Activated CD4-positive, alpha-beta T cell treated with anti-CD3 and anti-CD28 coated beads, Interleukin-2, amount 10 ng/mL, durations not matched to agents 24 days and 14 days (primary cell): ENCODE data around the gene IL6. TPM values are rescaled to one million over a fixed set of nuclear protein-coding genes. Genes with fewer than 3 reads are reported as not detected.
"Not testable (repeated sequence)": the region's sequence is repeated elsewhere in the genome, so short reads cannot be mapped to it uniquely, and the experiment has no call there.

Experiments used
- DNase-seq: peaks from one replicate; pipeline ENCODE4 v3.0.0; 2022
- H3K27ac Mint-ChIP-seq: one replicate; pipeline ENCODE4 v1.8.0; 2022; ENCODE audit warnings: mild to moderate bottlenecking, mixed read lengths
- H3K27me3 Mint-ChIP-seq: one replicate; pipeline ENCODE4 v1.8.0; 2022; ENCODE audit warnings: mixed read lengths
- H3K36me3 Mint-ChIP-seq: one replicate; pipeline ENCODE4 v1.8.0; 2022; ENCODE audit warnings: low read depth, mild to moderate bottlenecking, mixed read lengths
- H3K4me1 Mint-ChIP-seq: one replicate; pipeline ENCODE4 v1.8.0; 2021; ENCODE audit warnings: mixed read lengths
- H3K4me3 Mint-ChIP-seq: one replicate; pipeline ENCODE4 v1.8.0; 2022; ENCODE audit warnings: mild to moderate bottlenecking, moderate library complexity, mixed read lengths
- H3K9me3 Mint-ChIP-seq: one replicate; pipeline ENCODE4 v1.8.0; 2021; ENCODE audit warnings: mixed read lengths
- intact Hi-C: fragments of 100-400 bp; cut with micrococcal nuclease; formaldehyde crosslinking; loops from one replicate; pipeline ENCODE4 v1.15.1; 2023
- total RNA-seq: library from RNA; stranded (reverse); gene quantifications from 2 replicates; pipeline ENCODE4 v1.2.3, GENCODE V29; 2022

Gene IL6
- total RNA-seq, 1 donor from 2014 or later, result 0.35 TPM

DNA sequence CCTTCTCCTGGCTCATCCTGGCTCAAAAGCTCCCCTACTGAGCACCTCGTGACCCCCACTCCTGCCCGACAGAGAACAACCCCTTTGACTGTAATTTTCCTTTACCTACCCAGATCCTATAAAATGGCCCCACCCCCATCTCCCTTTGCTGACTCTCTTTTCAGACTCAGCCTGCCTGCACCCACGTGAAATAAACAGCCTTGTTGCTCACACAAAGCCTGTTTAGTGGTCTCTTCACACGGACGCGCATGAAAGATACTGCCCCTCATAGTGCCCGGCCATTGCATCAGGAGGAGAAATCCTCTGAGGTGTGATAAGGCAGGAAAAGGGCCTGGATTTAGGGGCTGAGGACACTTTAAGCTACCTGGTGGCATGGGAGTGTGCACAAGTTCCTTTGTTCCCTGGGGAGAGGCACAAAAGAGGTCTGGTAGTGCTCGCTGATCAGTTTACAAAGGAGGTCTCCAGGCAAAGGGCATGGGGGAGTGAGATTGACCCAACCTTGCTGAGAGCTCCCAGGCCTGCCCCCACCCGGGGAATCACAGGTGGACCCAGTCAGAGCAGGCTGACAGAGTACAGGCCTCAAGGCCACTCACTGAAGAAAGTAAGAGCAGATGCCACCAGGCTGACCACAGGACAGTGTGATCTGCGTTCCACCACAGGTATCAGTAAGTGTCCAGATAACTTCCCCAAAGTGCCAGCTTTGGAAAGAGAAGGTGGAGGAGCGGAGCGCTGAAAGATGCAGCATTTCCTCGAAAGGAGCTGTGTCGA, 17.8 kb upstream of the IL6 start:
- H3K27ac Mint-ChIP-seq, H3K9me3 Mint-ChIP-seq, H3K4me3 Mint-ChIP-seq, intact Hi-C loops, H3K36me3 Mint-ChIP-seq, DNase-seq, H3K4me1 Mint-ChIP-seq: not testable (repeated sequence)
- peaks cover 14% of the 10 kb centered on the region for H3K27me3 Mint-ChIP-seq

- peaks cover 7% of the 10 kb centered on the region for H3K4me1 Mint-ChIP-seq
- no peak overlapping the region for H3K4me3 Mint-ChIP-seq
- DNase-seq, result no peak
- H3K9me3 Mint-ChIP-seq, result peaks cover 3% of the 10 kb centered on the region
- intact Hi-C loops, result no loop called here
- H3K27me3 Mint-ChIP-seq, result peaks cover 14% of the 10 kb centered on the region
- H3K27ac Mint-ChIP-seq, result no peak overlapping the region
- no peaks in the 10 kb centered on the region for H3K36me3 Mint-ChIP-seq
Observed at GRCh38 chr7:22709857-22710256, 17.1 kb upstream of the IL6 start.

GRCh38 chr7:22712999-22713398, 14.0 kb upstream of the IL6 start:
- intact Hi-C loops, result no loop called here
- DNase-seq, result no peak
- H3K4me1 Mint-ChIP-seq, result peaks cover 7% of the 10 kb centered on the region
- H3K4me3 Mint-ChIP-seq, result no peak overlapping the region
- peaks cover 3% of the 10 kb centered on the region for H3K9me3 Mint-ChIP-seq
- H3K27me3 Mint-ChIP-seq, result peaks cover 39% of the 10 kb centered on the region
- H3K36me3 Mint-ChIP-seq, result no peaks in the 10 kb centered on the region
- H3K27ac Mint-ChIP-seq, result no peak overlapping the region

DNA sequence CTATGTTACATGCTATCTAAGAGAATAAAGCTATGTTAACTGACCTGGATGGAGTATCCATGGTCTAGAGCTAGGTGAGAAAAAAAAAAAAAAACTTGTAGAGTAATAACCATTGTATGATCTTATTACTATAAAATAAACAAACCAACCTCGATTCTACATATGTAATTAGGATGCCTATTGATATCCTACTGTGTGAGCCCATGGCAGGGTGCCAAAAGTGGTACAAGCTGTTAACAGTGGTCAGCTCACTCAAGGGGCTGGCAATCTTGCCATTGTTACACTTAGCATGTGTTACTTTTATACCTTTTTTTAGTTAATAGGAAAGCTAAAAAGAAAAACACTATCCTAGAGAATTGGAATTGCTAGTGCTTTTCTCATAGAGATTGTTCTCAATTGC, 13.5 kb upstream of the IL6 start:
- Mint-ChIP-seq H3K4me1 (peaks cover 7% of the 10 kb centered on the region), H3K27ac (no peak overlapping the region), H3K36me3 (no peaks in the 10 kb centered on the region), H3K4me3 (no peak overlapping the region), H3K9me3 (peaks cover 3% of the 10 kb centered on the region), H3K27me3 (peaks cover 44% of the 10 kb centered on the region)
- intact Hi-C loops, result no loop called here
- DNase-seq, result no peak

DNA sequence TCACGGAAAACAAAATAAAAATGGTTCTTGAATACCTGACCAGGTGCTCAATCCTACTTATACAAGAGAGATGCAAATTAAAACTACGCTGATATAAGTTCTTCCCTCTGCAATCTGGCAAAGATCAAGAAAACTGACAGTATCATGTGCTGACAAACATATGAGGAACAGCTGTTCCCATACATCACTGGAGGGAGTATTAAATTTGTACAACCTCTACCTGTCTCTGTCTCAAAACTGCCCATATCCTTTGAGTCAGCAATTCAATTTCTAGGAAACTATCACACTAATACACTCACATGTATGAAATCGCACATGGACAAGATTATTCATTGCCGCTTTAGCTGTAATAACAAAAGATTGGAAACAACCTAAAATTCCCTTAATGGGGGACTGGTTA, 11.0 kb upstream of the IL6 start:
- Mint-ChIP-seq H3K36me3 (no peaks in the 10 kb centered on the region), H3K4me1 (peaks cover 9% of the 10 kb centered on the region), H3K27me3 (peaks cover 58% of the 10 kb centered on the region), H3K4me3 (no peak overlapping the region), H3K27ac (no peak overlapping the region), H3K9me3 (peaks cover 3% of the 10 kb centered on the region)
- intact Hi-C loops, result no loop called here
- DNase-seq, result no peak

GRCh38 chr7:22717760-22718159, 9.2 kb upstream of the IL6 start:
- Mint-ChIP-seq H3K4me1 (peaks cover 7% of the 10 kb centered on the region), H3K4me3 (no peak overlapping the region), H3K27ac (no peak overlapping the region), H3K27me3 (peaks cover 50% of the 10 kb centered on the region), H3K36me3 (no peaks in the 10 kb centered on the region), H3K9me3 (no peaks in the 10 kb centered on the region)
- no peak for DNase-seq
- intact Hi-C loops, result no loop called here

- intact Hi-C loops, result no loop called here
- Mint-ChIP-seq H3K36me3 (no peaks in the 10 kb centered on the region), H3K27ac (no peak overlapping the region), H3K4me1 (peaks cover 6% of the 10 kb centered on the region), H3K27me3 (peaks cover 47% of the 10 kb centered on the region), H3K4me3 (no peak overlapping the region), H3K9me3 (no peaks in the 10 kb centered on the region)
- DNase-seq, result no peak
Observed at GRCh38 chr7:22718200-22718711, 8.7 kb upstream of the IL6 start.

DNA sequence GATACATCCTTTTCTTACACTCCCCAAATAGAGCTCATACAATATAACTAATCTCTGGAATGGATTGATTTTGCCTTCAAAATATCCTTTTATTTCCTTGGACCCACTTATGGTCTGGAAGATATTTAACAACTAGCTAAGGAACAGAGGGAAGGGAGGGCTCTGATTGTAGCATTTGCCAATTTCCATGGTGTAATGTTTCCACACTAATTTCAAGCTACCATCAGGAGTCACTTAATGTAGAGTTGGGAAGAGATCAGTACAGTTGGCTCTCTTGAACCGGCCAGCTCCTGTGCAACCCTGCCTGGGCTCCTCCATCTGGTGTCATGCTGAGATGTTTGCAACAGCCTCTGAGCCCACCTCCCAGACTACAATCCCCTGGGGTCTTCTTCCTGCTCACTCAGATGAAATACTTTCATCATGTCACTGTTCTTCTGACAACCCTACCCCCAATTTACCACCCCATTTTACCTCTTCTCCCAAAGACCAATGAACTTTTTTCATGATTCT, 8.0 kb upstream of the IL6 start:
- no peaks in the 10 kb centered on the region for H3K9me3 Mint-ChIP-seq
- no peak for DNase-seq
- no peak overlapping the region for H3K4me3 Mint-ChIP-seq
- H3K27ac Mint-ChIP-seq, result no peak overlapping the region
- H3K4me1 Mint-ChIP-seq, result peaks cover 10% of the 10 kb centered on the region
- H3K36me3 Mint-ChIP-seq, result no peaks in the 10 kb centered on the region
- H3K27me3 Mint-ChIP-seq, result peaks cover 50% of the 10 kb centered on the region
- intact Hi-C loops, result no loop called here

DNA sequence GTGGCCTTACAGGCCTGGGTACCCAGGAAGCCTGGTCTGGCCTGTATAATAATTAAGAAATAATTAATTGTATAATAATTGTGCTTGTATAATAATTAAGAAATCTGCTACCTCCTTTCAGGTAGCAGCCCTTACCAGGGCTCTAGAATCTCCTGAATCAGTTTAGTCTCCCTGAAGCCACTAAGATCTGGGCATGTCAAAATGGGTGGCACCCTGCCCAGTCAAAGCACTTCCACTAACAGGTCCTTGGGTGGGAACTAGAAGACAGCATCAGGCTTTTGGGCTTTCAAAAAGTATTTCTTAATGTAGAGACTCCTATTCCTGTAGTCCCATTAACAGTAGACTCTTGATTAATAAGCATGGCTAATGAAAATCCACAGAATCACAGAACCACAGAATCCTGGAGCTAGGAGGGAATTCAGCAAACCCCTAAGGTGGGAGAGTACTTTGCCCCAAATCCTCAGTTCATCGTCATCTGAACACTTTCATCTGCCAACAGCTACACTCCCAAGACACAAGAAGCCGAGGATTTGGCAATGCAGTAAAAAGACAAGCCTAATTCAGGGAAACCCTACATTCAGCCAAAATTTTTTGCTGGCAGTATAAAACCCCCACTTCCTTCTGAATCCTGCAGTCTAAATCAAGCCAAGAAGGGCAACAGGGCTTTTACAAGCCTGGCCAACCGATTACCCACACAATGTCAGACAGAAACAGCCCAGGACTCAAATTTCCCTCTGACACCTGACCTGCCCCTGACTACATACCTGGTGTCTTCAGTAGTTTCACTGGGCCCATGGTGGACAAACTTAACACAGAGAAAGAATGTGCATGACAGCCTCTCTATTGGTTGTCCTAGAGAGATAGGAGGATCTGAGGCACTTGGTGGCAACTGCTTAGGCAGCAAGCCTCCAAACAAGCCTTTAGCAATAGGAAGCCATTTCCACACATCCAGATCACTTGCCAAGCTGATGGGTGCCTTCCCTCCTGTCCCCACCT, 5.9 kb upstream of the IL6 start:
- no peaks in the 10 kb centered on the region for H3K9me3 Mint-ChIP-seq
- peaks cover 46% of the 10 kb centered on the region for H3K27me3 Mint-ChIP-seq
- no peak overlapping the region for H3K4me3 Mint-ChIP-seq
- intact Hi-C loops, result no loop called here
- H3K36me3 Mint-ChIP-seq, result no peaks in the 10 kb centered on the region
- peaks cover 18% of the 10 kb centered on the region for H3K4me1 Mint-ChIP-seq
- no peak overlapping the region for H3K27ac Mint-ChIP-seq
- no peak for DNase-seq

- H3K4me1 Mint-ChIP-seq, result peaks cover 27% of the 10 kb centered on the region
- intact Hi-C loops, result no loop called here
- H3K4me3 Mint-ChIP-seq, result no peak overlapping the region
- H3K9me3 Mint-ChIP-seq, result no peaks in the 10 kb centered on the region
- no peaks in the 10 kb centered on the region for H3K36me3 Mint-ChIP-seq
- DNase-seq, result no peak
- H3K27ac Mint-ChIP-seq, result no peak overlapping the region
- H3K27me3 Mint-ChIP-seq, result peaks cover 41% of the 10 kb centered on the region
Observed at GRCh38 chr7:22722536-22723180, 4.3 kb upstream of the IL6 start.

GRCh38 chr7:22723181-22723601, 3.8 kb upstream of the IL6 start:
- no peak overlapping the region for H3K4me3 Mint-ChIP-seq
- peaks cover 27% of the 10 kb centered on the region for H3K4me1 Mint-ChIP-seq
- intact Hi-C loops, result no loop called here
- no peak overlapping the region for H3K27ac Mint-ChIP-seq
- no peaks in the 10 kb centered on the region for H3K9me3 Mint-ChIP-seq
- H3K27me3 Mint-ChIP-seq, result peaks cover 37% of the 10 kb centered on the region
- no peaks in the 10 kb centered on the region for H3K36me3 Mint-ChIP-seq
- no peak for DNase-seq

DNA sequence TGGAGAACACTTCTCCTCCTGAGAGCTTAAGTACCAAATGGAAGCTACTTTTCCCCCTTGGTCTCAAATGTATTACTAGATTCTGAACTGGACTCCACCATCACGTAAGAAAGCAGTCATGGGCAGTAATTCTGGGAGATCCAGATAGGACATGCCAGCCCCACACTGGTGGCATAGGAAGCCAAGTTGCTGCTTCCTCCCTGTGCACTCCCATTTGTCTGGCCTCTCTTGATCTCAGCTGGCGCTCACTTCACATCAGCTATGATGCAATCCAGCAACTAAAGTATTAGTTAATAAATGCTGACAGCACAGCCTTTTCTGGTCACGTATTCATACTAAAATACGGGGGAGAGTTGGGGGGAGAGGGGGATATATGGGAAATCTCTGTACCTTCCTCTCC, 3.4 kb upstream of the IL6 start:
- intact Hi-C loops, result loop anchor here (2.0 kb wide), 1 partner anchor 25 kb away; no protein-coding TSS in a partner anchor

DNA sequence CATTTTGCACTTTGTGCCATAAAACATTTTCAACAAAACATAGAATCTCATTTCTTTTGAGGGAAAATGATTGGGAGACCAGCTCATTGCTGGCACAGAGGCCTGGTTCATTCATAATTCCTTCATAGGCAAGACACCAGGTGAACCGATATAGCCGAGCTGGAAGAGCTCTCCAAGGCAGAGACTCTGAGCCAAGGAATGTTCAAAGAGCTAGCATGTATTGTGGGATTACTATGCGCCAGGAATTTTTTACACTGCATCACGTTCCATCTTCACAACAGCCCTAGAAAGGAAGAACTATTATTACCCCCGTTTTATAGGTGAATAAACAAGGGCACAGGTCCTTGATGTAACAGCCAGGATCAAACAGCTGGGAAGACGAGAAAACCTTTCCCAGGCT, 2.1 kb upstream of the IL6 start:
- H3K9me3 Mint-ChIP-seq, result no peaks in the 10 kb centered on the region
- no peak overlapping the region for H3K4me3 Mint-ChIP-seq
- H3K36me3 Mint-ChIP-seq, result no peaks in the 10 kb centered on the region
- intact Hi-C loops, result loop anchor here (2.0 to 5.0 kb wide), 4 partner anchors 26 to 332 kb away; no protein-coding TSS in a partner anchor
- H3K4me1 Mint-ChIP-seq, result peaks cover 28% of the 10 kb centered on the region
- H3K27me3 Mint-ChIP-seq, result peaks cover 34% of the 10 kb centered on the region
- H3K27ac Mint-ChIP-seq, result no peak overlapping the region
- no peak for DNase-seq

More for the DNA sequence above, 3.4 kb upstream of the IL6 start:
- peaks cover 37% of the 10 kb centered on the region for H3K27me3 Mint-ChIP-seq
- H3K4me3 Mint-ChIP-seq, result no peak overlapping the region
- no peak overlapping the region for H3K27ac Mint-ChIP-seq
- H3K4me1 Mint-ChIP-seq, result peaks cover 29% of the 10 kb centered on the region
- no peaks in the 10 kb centered on the region for H3K36me3 Mint-ChIP-seq
- DNase-seq, result no peak
- no peaks in the 10 kb centered on the region for H3K9me3 Mint-ChIP-seq
